ENCODE results near the gene SLC7A10.

DNA sequence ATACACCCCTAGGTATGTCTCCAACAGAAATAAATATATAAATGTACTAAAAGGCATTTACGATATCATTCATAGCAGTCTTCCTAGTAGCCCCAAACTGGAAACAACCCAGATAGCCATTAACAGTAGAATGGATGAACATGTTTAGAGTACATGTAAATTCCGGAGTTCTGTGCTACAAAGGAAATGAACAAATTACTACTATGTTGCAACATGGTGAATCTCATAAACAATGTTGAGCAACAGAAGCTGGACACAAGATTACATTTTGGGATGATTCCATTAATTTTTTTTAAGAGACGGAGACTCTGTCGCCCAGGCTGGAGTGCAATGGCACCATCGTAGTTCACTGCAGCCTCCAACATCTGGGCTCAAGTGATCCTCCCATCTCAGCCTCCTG, 5.9 kb upstream of the SLC7A10 start:
- TF ChIP-seq, protein P1, sequence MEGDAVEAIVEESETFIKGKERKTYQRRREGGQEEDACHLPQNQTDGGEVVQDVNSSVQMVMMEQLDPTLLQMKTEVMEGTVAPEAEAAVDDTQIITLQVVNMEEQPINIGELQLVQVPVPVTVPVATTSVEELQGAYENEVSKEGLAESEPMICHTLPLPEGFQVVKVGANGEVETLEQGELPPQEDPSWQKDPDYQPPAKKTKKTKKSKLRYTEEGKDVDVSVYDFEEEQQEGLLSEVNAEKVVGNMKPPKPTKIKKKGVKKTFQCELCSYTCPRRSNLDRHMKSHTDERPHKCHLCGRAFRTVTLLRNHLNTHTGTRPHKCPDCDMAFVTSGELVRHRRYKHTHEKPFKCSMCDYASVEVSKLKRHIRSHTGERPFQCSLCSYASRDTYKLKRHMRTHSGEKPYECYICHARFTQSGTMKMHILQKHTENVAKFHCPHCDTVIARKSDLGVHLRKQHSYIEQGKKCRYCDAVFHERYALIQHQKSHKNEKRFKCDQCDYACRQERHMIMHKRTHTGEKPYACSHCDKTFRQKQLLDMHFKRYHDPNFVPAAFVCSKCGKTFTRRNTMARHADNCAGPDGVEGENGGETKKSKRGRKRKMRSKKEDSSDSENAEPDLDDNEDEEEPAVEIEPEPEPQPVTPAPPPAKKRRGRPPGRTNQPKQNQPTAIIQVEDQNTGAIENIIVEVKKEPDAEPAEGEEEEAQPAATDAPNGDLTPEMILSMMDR (IDR thresholded peaks at IDR 0.05; ENCODE audit: borderline replicate concordance, extremely low read depth, low read length, poor library complexity, severe bottlenecking), result no peak
- no peak for TF ChIP-seq EZH2 (IDR thresholded peaks at IDR 0.05; ENCODE audit: borderline replicate concordance, low read depth, low read length, severe bottlenecking)
